K562 (cell line): Measurements from ENCODE around the gene DNAJB4. TPM values are rescaled to one million over a fixed set of nuclear protein-coding genes. Genes with fewer than 3 reads are reported as not detected.

Source experiments
- GTF3C2 ChIP-seq: IDR thresholded peaks from 3 replicates; pipeline ENCODE4 v1.6.1; 2011; ENCODE audit warnings: borderline replicate concordance, mild to moderate bottlenecking, moderate library complexity; ENCODE audit not compliant: insufficient read length; ENCODE audit errors: extremely low read depth
- NKRF ChIP-seq: fragments of 450-650 bp; IDR thresholded peaks from 2 replicates; pipeline ENCODE4 v1.6.1; 2016; ENCODE audit warnings: borderline replicate concordance
- PCBP2 ChIP-seq: fragments of 200-400 bp; formaldehyde crosslinking; IDR thresholded peaks from 2 replicates; pipeline ENCODE4 v1.6.1; 2018; ENCODE audit warnings: low read length, low read depth, mild to moderate bottlenecking, moderate library complexity; ENCODE audit not compliant: poor library complexity, severe bottlenecking
- REST ChIP-seq, 2 experiments: fragments of 450-650 bp; formaldehyde crosslinking in 1 of 2; IDR thresholded peaks; 2 replicates each; pipeline versions ENCODE4 v1.4.0 to v1.6.1; 2014 to 2020; ENCODE audit warnings: mild to moderate bottlenecking in 2 of 2, borderline replicate concordance in 1 of 2, low read depth in 1 of 2
- U2AF1 ChIP-seq: fragments of 200-400 bp; formaldehyde crosslinking; optimal IDR thresholded peaks from 2 replicates; pipeline ENCODE3; 2017; ENCODE audit warnings: mild to moderate bottlenecking, low read depth, low read length, moderate library complexity
- ZC3H4 ChIP-seq: sonication (generic); formaldehyde crosslinking; IDR thresholded peaks from 2 replicates; pipeline ENCODE4 v1.9.0; 2021; ENCODE audit warnings: missing genetic modification reagents, borderline replicate concordance
- ZNF232 ChIP-seq: sonication (generic); formaldehyde crosslinking; IDR thresholded peaks from 2 replicates; pipeline ENCODE4 v1.8.0; 2022; ENCODE audit warnings: mild to moderate bottlenecking, missing genetic modification reagents
- ZNF512 ChIP-seq: IDR thresholded peaks from 2 replicates; pipeline ENCODE4 v1.6.1; 2016; ENCODE audit warnings: missing genetic modification characterization, missing compliant biosample characterization
- polyA plus RNA-seq, 8 experiments: library from polyadenylated mRNA; depleted of rRNA in 4 of 8; stranded (reverse) in 5 of 8; unstranded in 3 of 8; fragments of >200 nt; fragmentation: Nextera tagmentation in 2 of 8; fragmentation: Illumina TruSeq in 1 of 8; extraction: Ambion mirVana in 2 of 8; extraction: Trizol in 1 of 8; gene quantifications; 2 replicates each; pipeline versions ENCODE4 v1.2.1 to v1.2.3, GENCODE V29; 2011 to 2014; ENCODE audit warnings: inconsistent platforms in 1 of 8, missing spikeins in 1 of 8
- total RNA-seq, 7 experiments: library from RNA; depleted of rRNA in 6 of 7; stranded (reverse); fragments of >200 nt in 6 of 7; fragmentation: Illumina TruSeq in 2 of 7; extraction: Trizol in 2 of 7; gene quantifications; 2 replicates each; pipeline versions ENCODE4 v1.2.1 to v1.2.3, GENCODE V29; 2011 to 2021; ENCODE audit warnings: low replicate concordance in 1 of 7

The DNAJB4 gene
- total and polyA plus RNA-seq, 9 of the 15 experiments (the other 6 are each of a cell fraction or from before 2014, with no cell fraction given) = 8.5 to 27.7 (median 19.8) TPM

- TF ChIP-seq REST (IDR thresholded peaks at IDR 0.05; ENCODE audit: borderline replicate concordance) (peak; percentile 15; the same call in 1 of the 2 replicates), REST (CRISPR knock-in tag; IDR thresholded peaks at IDR 0.05; ENCODE audit: low read depth) (peak; percentile 83; the same call in 1 of the 2 replicates), ZNF512 (tag) (no peak), ZNF232 (no peak), GTF3C2 (no peak), NKRF (no peak), PCBP2 (no peak), U2AF1 (peak; percentile 97), ZC3H4 (no peak)
Observed at GRCh38 chr1:78003882-78004718, 639 bp upstream of the DNAJB4 start (continued).
